ENCODE measurements around the gene CRTC2. TPM values are rescaled to one million over a fixed set of nuclear protein-coding genes. Genes with fewer than 3 reads are reported as not detected.

Gene CRTC2
- total RNA-seq, 1 experiment from 2014 or later: 33.8 TPM

GRCh38 chr1:153945795-153946621 is 12.4 kb downstream of the CRTC2 start:
- no peaks in the 10 kb centered on the region for H4K20me1 ChIP-seq (ENCODE audit: insufficient read depth)
- H3K4me1 ChIP-seq (ENCODE audit: control insufficient read depth in 1 of 2, insufficient read depth in 2 of 2, low read length in 2 of 2): peaks cover 6 to 18% of the 10 kb centered on the region in 2 experiments; a peak in 3 of 4 replicates
- ChIA-PET CTCF (interaction anchor here (0.7 to 1.9 kb wide), 13 partner anchors 8 to 149 kb away, joined by 3 to 14 read pairs (median 5); partner anchors contain the start of genes CREB3L4, CRTC2, JTB and RAB13), RAD21 (ENCODE audit: low non-redundant PET in 1 of 2, low total read pairs in 2 of 2, uncharacterized antibody in 2 of 2, unreplicated experiment in 2 of 2) (interaction anchor here in 1 of 2 experiments (1.2 kb wide), 1 partner anchor 23 kb away, joined by 4 read pairs; the partner anchor contains the start of gene GATAD2B), POLR2A (interaction anchor here (0.9 to 2.4 kb wide), 5 partner anchors 11 to 23 kb away, joined by 3 to 8 read pairs (median 3); partner anchors contain the start of genes CREB3L4 and GATAD2B)
- peak overlapping the region; percentile 95 for H3K9ac ChIP-seq (ENCODE audit: low read length)
- TF ChIP-seq EZH2 (IDR thresholded peaks at IDR 0.05) (no peak), SIN3A (IDR thresholded peaks at IDR 0.05; ENCODE audit: low read depth) (peak; percentile 83; the same call in 1 of the 2 replicates), CBX3 (IDR thresholded peaks at IDR 0.05; ENCODE audit: low read depth) (no peak), TCF7L2 (IDR thresholded peaks at IDR 0.05; ENCODE audit: borderline replicate concordance, extremely low read depth, insufficient read depth, insufficient read length) (peak; percentile 16), EGR1 (IDR thresholded peaks at IDR 0.05; ENCODE audit: low read depth) (no peak), POLR2AphosphoS5 (IDR thresholded peaks at IDR 0.05; ENCODE audit: low read depth, low read length) (peak; percentile 20; the same call in 1 of the 2 replicates), JUND (IDR thresholded peaks at IDR 0.05) (no peak), EZH2phosphoT487 (IDR thresholded peaks at IDR 0.05; ENCODE audit: borderline replicate concordance) (no peak), ATF3 (IDR thresholded peaks at IDR 0.05) (no peak), ZFX (IDR thresholded peaks at IDR 0.05) (peak; percentile 65; the same call in 1 of the 2 replicates), ZBTB33 (IDR thresholded peaks at IDR 0.05; ENCODE audit: extremely low read depth, insufficient replicate concordance, low read length) (no peak), POLR2A (IDR thresholded peaks at IDR 0.05; ENCODE audit: borderline replicate concordance, extremely low read depth, insufficient read depth, insufficient read length) (peak; percentile 62), CTCF (IDR thresholded peaks at IDR 0.05 in 2 of 3, conservative IDR thresholded peaks at IDR 0.05 in 1 of 3; ENCODE audit: borderline replicate concordance in 1 of 3, insufficient read depth in 1 of 3, low read depth in 2 of 3, low read length in 2 of 3) (no peak)
- TF ChIP-seq, protein P1, sequence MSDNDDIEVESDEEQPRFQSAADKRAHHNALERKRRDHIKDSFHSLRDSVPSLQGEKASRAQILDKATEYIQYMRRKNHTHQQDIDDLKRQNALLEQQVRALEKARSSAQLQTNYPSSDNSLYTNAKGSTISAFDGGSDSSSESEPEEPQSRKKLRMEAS (IDR thresholded peaks at IDR 0.05): peak; percentile 75
- no TSS peak for BruUV-seq (replicated peaks)
- peak overlapping the region; percentile 83 to 91 for H3K4me3 ChIP-seq (replicated peaks in 1 of 2; ENCODE audit: low read depth in 1 of 2, low read length in 2 of 2)
- intact Hi-C loops (cut with micrococcal nuclease): loop anchor here (1.0 to 2.0 kb wide), 2 partner anchors 41 to 149 kb away; partner anchors contain the start of gene RAB13
- peaks cover 14 to 15% of the 10 kb centered on the region in 2 experiments; a peak in 3 of 4 replicates for H3K36me3 ChIP-seq (ENCODE audit: control insufficient read depth in 1 of 2, insufficient read depth in 2 of 2, low read length in 2 of 2)
- H3K79me2 ChIP-seq (ENCODE audit: insufficient read depth, low read length): peaks cover 24% of the 10 kb centered on the region; the same call in 1 of the 2 replicates
- H3K27ac ChIP-seq (ENCODE audit: low read depth, low read length): peak overlapping the region; percentile 98
- no peak overlapping the region for H2AFZ ChIP-seq (ENCODE audit: low read depth, low read length, poor library complexity, severe bottlenecking)
- no peaks in the 10 kb centered on the region for H3K9me2 ChIP-seq (ENCODE audit: insufficient read depth)
- ATAC-seq (peak; percentile 71), DNase-seq (ENCODE audit: low read depth, low spot score) (no peak)
- H3K27me3 ChIP-seq (ENCODE audit: insufficient read depth, low read length): no peaks in the 10 kb centered on the region
- no peaks in the 10 kb centered on the region for H3K9me3 ChIP-seq (ENCODE audit: control insufficient read depth in 1 of 2, insufficient read depth in 1 of 2, low read depth in 1 of 2, low read length in 2 of 2)
- peak overlapping the region; percentile 90 for H3K4me2 ChIP-seq (ENCODE audit: low read length)
